H9 (cell line): ENCODE data around the gene PLRG1. TPM values are rescaled to one million over a fixed set of nuclear protein-coding genes. Genes with fewer than 3 reads are reported as not detected.

ENCODE experiments used
- DNase-seq: peaks from one replicate; pipeline ENCODE4 v3.0.0-alpha.2; 2017
- H2AFZ ChIP-seq: one replicate; pipeline ENCODE4 v1.6.1; 2013; ENCODE audit warnings: mild to moderate bottlenecking, low read length, control low read depth, moderate library complexity
- H2AK5ac ChIP-seq: 2 replicates; pipeline ENCODE4 v1.6.1; 2013; ENCODE audit warnings: low read length, control low read depth, mixed read lengths; ENCODE audit not compliant: insufficient read length
- H2BK120ac ChIP-seq: one replicate; pipeline ENCODE4 v1.6.1; 2013; ENCODE audit warnings: low read depth, mild to moderate bottlenecking, low read length, control low read depth, inconsistent platforms; ENCODE audit not compliant: poor library complexity, severe bottlenecking
- H2BK12ac ChIP-seq: 2 replicates; pipeline ENCODE4 v1.6.1; 2013; ENCODE audit warnings: low read length, control low read depth, mixed read lengths, low read depth; ENCODE audit not compliant: insufficient read length
- H2BK15ac ChIP-seq: 2 replicates; pipeline ENCODE4 v1.6.1; 2013; ENCODE audit warnings: low read depth, low read length, control low read depth
- H2BK20ac ChIP-seq: one replicate; pipeline ENCODE4 v1.6.1; 2013; ENCODE audit warnings: low read depth, mild to moderate bottlenecking, low read length, control low read depth, inconsistent platforms; ENCODE audit not compliant: poor library complexity, severe bottlenecking
- H2BK5ac ChIP-seq: 2 replicates; pipeline ENCODE4 v1.6.1; 2013; ENCODE audit warnings: low read length, control low read depth, mixed read lengths; ENCODE audit not compliant: insufficient read length
- H3K14ac ChIP-seq: 2 replicates; pipeline ENCODE4 v1.6.1; 2013; ENCODE audit warnings: low read length, control low read depth; ENCODE audit not compliant: insufficient read depth
- H3K18ac ChIP-seq: 2 replicates; pipeline ENCODE4 v1.6.1; 2013; ENCODE audit warnings: low read depth, mild to moderate bottlenecking, mixed read lengths, low read length, control low read depth; ENCODE audit not compliant: insufficient read length
- H3K23ac ChIP-seq: 2 replicates; pipeline ENCODE4 v1.6.1; 2013; ENCODE audit warnings: low read length, control low read depth, mixed read lengths, low read depth; ENCODE audit not compliant: insufficient read length
- H3K23me2 ChIP-seq: 2 replicates; pipeline ENCODE4 v1.6.1; 2013; ENCODE audit warnings: low read depth, mild to moderate bottlenecking, mixed read lengths, low read length, control low read depth; ENCODE audit not compliant: insufficient read length, poor library complexity, severe bottlenecking
- H3K27ac ChIP-seq: 2 replicates; pipeline ENCODE4 v1.5.1; 2013; ENCODE audit warnings: low read length, control low read depth, mixed read lengths, low read depth; ENCODE audit not compliant: insufficient read length
- H3K27me3 ChIP-seq: 2 replicates; pipeline ENCODE4 v1.6.1; 2013; ENCODE audit warnings: low read length, control low read depth, inconsistent platforms; ENCODE audit not compliant: insufficient read depth
- H3K4ac ChIP-seq: 2 replicates; pipeline ENCODE4 v1.6.1; 2013; ENCODE audit warnings: low read depth, mild to moderate bottlenecking, control low read depth, inconsistent platforms, low read length, moderate library complexity
- H3K4me1 ChIP-seq: 2 replicates; pipeline ENCODE4 v1.6.1; 2013; ENCODE audit warnings: low read length, control low read depth, inconsistent platforms; ENCODE audit not compliant: insufficient read depth
- H3K4me2 ChIP-seq: 2 replicates; pipeline ENCODE4 v1.6.1; 2013; ENCODE audit warnings: low read length, control low read depth, mixed read lengths; ENCODE audit not compliant: insufficient read length, insufficient read depth
- H3K56ac ChIP-seq: 2 replicates; pipeline ENCODE4 v1.6.1; 2013; ENCODE audit warnings: low read depth, mild to moderate bottlenecking, mixed read lengths, low read length, control low read depth; ENCODE audit not compliant: insufficient read length
- H3K79me1 ChIP-seq: 2 replicates; pipeline ENCODE4 v1.6.1; 2013; ENCODE audit warnings: low read depth, mild to moderate bottlenecking, moderate library complexity, low read length, control low read depth, inconsistent platforms; ENCODE audit not compliant: insufficient read depth, poor library complexity, severe bottlenecking
- H3K79me2 ChIP-seq: 2 replicates; pipeline ENCODE4 v1.6.1; 2013; ENCODE audit warnings: low read length, control low read depth, inconsistent platforms; ENCODE audit not compliant: insufficient read depth
- H3K9ac ChIP-seq: 2 replicates; pipeline ENCODE4 v1.6.1; 2013; ENCODE audit warnings: low read length, control low read depth, mixed read lengths; ENCODE audit not compliant: insufficient read length; ENCODE audit errors: extremely low read depth
- H3K9me3 ChIP-seq: one replicate; pipeline ENCODE4 v1.6.1; 2013; ENCODE audit warnings: low read depth, low read length, inconsistent platforms; ENCODE audit not compliant: control insufficient read depth
- H3T11ph ChIP-seq: one replicate; pipeline ENCODE4 v1.6.1; 2013; ENCODE audit warnings: mild to moderate bottlenecking, low read length, control low read depth, inconsistent platforms
- H4K20me1 ChIP-seq: one replicate; pipeline ENCODE4 v1.6.1; 2013; ENCODE audit not compliant: control insufficient read depth, insufficient read length, insufficient read depth
- H4K5ac ChIP-seq: 2 replicates; pipeline ENCODE4 v1.6.1; 2013; ENCODE audit warnings: low read depth, mild to moderate bottlenecking, mixed read lengths, low read length, control low read depth; ENCODE audit not compliant: insufficient read length
- H4K8ac ChIP-seq: replicated peaks from 2 replicates; pipeline ENCODE4 v1.6.1; 2013; ENCODE audit warnings: low read length, control low read depth, mixed read lengths, low read depth; ENCODE audit not compliant: insufficient read length
- H4K91ac ChIP-seq: 2 replicates; pipeline ENCODE4 v1.6.1; 2013; ENCODE audit warnings: low read depth, mild to moderate bottlenecking, moderate library complexity, mixed read lengths, low read length, control low read depth; ENCODE audit not compliant: insufficient read length
- H3K27ac Mint-ChIP-seq, 3 experiments: 2 replicates in 2 of 3; 3 replicates in 1 of 3; pipeline ENCODE4 v1.8.0; 2020 to 2021; ENCODE audit warnings: mixed read lengths in 3 of 3, mild to moderate bottlenecking in 1 of 3, moderate library complexity in 1 of 3
- H3K27me3 Mint-ChIP-seq: 2 replicates; pipeline ENCODE4 v1.8.0; 2021; ENCODE audit warnings: low read depth, mild to moderate bottlenecking, moderate library complexity, mixed read lengths
- H3K36me3 Mint-ChIP-seq, 3 experiments: 2 replicates in 2 of 3; 3 replicates in 1 of 3; pipeline ENCODE4 v1.8.0; 2020 to 2021; ENCODE audit warnings: low read depth in 3 of 3, mixed read lengths in 3 of 3; ENCODE audit not compliant: insufficient read depth in 1 of 3
- H3K4me1 Mint-ChIP-seq, 2 experiments: 2 replicates each; pipeline ENCODE4 v1.8.0; 2020; ENCODE audit warnings: mixed read lengths in 2 of 2
- H3K4me3 Mint-ChIP-seq, 2 experiments: 2 replicates in 1 of 2; 3 replicates in 1 of 2; pipeline ENCODE4 v1.8.0; 2020 to 2021; ENCODE audit warnings: mild to moderate bottlenecking in 2 of 2, mixed read lengths in 2 of 2, moderate library complexity in 1 of 2
- H3K9me3 Mint-ChIP-seq, 2 experiments: 2 replicates in 1 of 2; 3 replicates in 1 of 2; pipeline ENCODE4 v1.8.0; 2020; ENCODE audit warnings: mild to moderate bottlenecking in 2 of 2, mixed read lengths in 2 of 2, moderate library complexity in 1 of 2
- total RNA-seq: library from RNA; stranded (reverse); gene quantifications from 2 replicates; pipeline ENCODE4 v1.2.1, GENCODE V29; 2021
- TF ChIP-seq, protein P1 (sequence below): fragments of 200-600 bp; sonication (generic); conservative IDR thresholded peaks from 3 replicates; pipeline ENCODE4 v1.8.0; 2021; ENCODE audit warnings: antibody characterized with exemption, mild to moderate bottlenecking

PLRG1 gene
- total RNA-seq, 1 experiment from 2014 or later: 113 TPM

DNA sequence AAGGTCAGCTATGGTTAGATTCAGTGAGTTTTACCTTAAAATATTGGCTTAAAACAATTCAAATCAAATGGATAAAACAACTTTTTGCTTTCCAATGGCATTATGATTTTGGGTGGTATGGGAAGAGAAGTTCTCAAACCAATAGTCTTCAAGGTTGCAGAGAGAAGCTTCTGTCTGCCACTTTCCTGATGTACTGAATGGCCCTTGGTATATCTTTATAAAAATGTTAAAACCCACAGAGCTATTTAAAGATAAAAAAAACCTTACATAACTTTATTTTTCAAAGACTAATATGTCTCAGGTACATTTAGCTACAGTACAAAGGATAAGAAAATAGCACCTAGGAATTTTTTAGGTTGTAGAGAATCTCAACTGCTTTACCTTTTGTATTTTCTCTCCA, 33.5 kb upstream of the PLRG1 start:
- no peaks in the 10 kb centered on the region for H3K36me3 Mint-ChIP-seq

More for the DNA sequence above, 33.5 kb upstream of the PLRG1 start:
- TF ChIP-seq, protein P1, sequence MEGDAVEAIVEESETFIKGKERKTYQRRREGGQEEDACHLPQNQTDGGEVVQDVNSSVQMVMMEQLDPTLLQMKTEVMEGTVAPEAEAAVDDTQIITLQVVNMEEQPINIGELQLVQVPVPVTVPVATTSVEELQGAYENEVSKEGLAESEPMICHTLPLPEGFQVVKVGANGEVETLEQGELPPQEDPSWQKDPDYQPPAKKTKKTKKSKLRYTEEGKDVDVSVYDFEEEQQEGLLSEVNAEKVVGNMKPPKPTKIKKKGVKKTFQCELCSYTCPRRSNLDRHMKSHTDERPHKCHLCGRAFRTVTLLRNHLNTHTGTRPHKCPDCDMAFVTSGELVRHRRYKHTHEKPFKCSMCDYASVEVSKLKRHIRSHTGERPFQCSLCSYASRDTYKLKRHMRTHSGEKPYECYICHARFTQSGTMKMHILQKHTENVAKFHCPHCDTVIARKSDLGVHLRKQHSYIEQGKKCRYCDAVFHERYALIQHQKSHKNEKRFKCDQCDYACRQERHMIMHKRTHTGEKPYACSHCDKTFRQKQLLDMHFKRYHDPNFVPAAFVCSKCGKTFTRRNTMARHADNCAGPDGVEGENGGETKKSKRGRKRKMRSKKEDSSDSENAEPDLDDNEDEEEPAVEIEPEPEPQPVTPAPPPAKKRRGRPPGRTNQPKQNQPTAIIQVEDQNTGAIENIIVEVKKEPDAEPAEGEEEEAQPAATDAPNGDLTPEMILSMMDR: no peak
- no peak overlapping the region for H3K27ac Mint-ChIP-seq
- no peaks in the 10 kb centered on the region for H3K79me1 ChIP-seq
- no peak overlapping the region for H3K9ac ChIP-seq
- no peak overlapping the region for H2BK120ac ChIP-seq
- no peak overlapping the region for H3K56ac ChIP-seq
- H2AK5ac ChIP-seq: no peak overlapping the region
- H3K27ac ChIP-seq: no peak overlapping the region
- H2BK20ac ChIP-seq: no peak overlapping the region
- no peak for DNase-seq
- no peak overlapping the region for H4K91ac ChIP-seq
- H2BK15ac ChIP-seq: no peak overlapping the region
- no peaks in the 10 kb centered on the region for H4K20me1 ChIP-seq
- H2BK12ac ChIP-seq: no peak overlapping the region
- H3K23ac ChIP-seq: no peak overlapping the region
- H2BK5ac ChIP-seq: no peak overlapping the region
- no peaks in the 10 kb centered on the region for H3K23me2 ChIP-seq
- H3K4me2 ChIP-seq: no peak overlapping the region
- H3K9me3 Mint-ChIP-seq: no peaks in the 10 kb centered on the region
- H3K9me3 ChIP-seq: no peaks in the 10 kb centered on the region
- H3K4me1 Mint-ChIP-seq: no peaks in the 10 kb centered on the region
- H4K5ac ChIP-seq: no peak overlapping the region
- H3K18ac ChIP-seq: no peak overlapping the region
- no peaks in the 10 kb centered on the region for H3K27me3 Mint-ChIP-seq
- H3K4me3 Mint-ChIP-seq: no peak overlapping the region
- no peaks in the 10 kb centered on the region for H3K79me2 ChIP-seq
- H3K14ac ChIP-seq: no peak overlapping the region
- no peak overlapping the region for H2AFZ ChIP-seq
- no peak overlapping the region for H3K4ac ChIP-seq
- H3K27me3 ChIP-seq: no peaks in the 10 kb centered on the region
- no peaks in the 10 kb centered on the region for H3K4me1 ChIP-seq
- no peak overlapping the region for H4K8ac ChIP-seq
- no peak overlapping the region for H3T11ph ChIP-seq
